GM21367 (cell line): ENCODE results near the gene PDK2.
"Not testable (repeated sequence)": the region's sequence is repeated elsewhere in the genome, so short reads cannot be mapped to it uniquely, and the experiment has no call there.

ENCODE experiments used
- ATAC-seq: cut with Tn5 transposase; IDR thresholded peaks from one replicate; pipeline ENCODE4 v1.9.1; 2021; ENCODE audit not compliant: unreplicated experiment

PDK2 gene

GRCh38 chr17:50058296-50058953, 36.7 kb upstream of the PDK2 start:
- no peak for ATAC-seq

GRCh38 chr17:50059256-50059655, 35.9 kb upstream of the PDK2 start:
- ATAC-seq = no peak

GRCh38 chr17:50059759-50060273, 35.3 kb upstream of the PDK2 start:
- ATAC-seq = no peak

DNA sequence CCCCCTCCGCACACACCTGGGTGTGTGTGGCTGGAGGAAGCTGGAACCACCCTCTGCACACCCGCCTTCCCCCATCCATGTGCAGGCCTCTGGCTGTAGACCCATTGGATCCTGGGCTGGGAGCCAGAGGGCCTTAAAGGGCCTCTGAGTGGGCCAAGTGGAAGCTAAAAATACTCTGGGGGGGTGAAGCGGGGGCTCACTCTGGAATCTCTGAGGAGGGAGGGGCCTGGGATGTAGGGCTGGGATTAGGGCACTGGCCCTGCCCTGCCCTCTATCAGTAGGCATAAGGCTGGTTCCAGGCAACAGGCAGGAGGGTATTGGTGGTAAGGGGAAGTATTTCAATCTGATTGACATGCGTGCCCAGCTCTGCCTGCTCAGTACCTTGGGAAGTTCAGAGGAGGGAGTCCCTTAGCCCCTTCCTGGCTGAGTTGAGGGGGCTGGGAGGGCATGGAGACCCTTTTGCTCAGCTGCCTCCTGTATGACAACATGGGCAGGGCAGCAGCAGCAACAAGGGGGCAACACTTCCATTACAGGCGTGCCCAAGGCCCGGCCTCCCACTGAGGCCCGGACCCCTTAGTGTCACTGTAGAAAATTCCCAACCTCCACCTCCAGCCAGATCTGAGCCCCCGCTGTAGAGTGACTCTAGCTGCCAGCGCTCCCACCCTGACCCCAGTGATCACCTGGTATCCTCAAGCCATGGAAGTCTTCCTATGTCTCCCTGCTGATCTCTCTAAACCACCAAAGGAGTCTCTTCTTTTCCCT, 34.0 kb upstream of the PDK2 start:
- no peak for ATAC-seq

- ATAC-seq = not testable (repeated sequence)
Observed at GRCh38 chr17:50061713-50062045, 33.5 kb upstream of the PDK2 start.

- ATAC-seq = no peak
Observed at GRCh38 chr17:50062293-50063243, 32.6 kb upstream of the PDK2 start.

DNA sequence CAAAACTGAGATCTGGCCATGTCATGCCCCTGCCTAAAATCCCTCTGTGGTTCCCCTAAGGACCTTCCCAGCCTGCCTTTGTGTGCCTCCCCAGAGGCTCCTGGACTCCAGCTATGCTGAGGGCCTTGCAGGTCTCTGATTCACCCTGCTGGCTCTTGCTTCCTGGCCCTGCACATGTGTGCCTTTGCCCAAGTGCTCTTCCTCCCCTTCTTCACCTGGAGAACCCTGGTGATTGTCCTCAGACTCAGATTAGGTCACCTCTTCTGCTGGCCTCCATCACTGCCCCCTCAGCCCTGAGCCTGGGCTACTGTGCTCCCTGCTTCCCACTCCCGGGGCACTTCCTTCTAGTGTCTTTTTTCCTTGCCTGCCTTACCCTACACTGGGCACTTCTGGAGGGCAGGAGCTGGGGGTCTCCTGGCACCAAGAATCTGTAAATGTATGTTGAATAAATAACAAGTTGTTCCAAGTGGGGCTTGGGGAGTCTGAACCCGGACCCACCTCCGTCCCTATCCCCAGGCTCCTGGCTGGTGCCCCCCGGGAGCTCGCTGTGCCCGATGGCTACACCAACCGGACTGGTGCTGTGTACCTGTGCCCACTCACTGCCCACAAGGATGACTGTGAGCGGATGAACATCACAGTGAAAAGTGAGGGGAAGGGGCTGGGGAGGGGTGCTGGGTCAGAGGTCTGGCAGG, 31.4 kb upstream of the PDK2 start:
- ATAC-seq = no peak

DNA sequence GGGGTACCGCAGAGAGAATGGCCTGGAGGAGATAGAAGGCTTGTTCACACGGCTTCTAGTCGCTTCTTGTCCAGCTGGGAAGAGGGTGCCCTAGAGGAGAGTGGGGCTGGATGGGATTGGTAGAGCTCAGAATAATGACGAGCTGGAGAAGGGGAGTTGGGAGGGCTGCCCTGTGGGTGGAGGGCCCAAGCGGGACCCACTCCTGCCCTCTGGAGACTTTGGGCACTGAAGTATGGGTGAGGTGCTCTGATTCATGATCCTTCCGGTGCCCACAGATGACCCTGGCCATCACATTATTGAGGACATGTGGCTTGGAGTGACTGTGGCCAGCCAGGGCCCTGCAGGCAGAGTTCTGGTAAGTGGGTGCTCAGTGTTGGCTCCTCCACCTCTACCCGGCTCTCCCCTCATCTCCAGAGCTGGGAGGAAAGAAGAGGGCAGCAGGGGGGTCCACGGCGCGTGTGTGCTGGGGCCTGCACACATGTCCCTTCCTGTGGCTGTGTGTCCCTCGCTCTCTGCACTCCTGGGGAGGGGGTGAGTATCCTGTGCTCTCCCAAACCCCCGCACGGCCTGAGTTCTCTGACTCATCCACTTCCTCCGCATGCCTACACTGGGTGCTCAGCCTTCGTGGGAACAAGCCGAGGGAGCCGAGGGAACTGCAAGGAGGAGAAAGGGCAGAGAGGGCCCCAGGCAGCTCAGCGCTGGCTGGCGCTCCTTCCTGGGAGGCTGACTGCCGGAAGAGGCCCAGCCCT, 30.7 kb upstream of the PDK2 start:
- no peak for ATAC-seq

DNA sequence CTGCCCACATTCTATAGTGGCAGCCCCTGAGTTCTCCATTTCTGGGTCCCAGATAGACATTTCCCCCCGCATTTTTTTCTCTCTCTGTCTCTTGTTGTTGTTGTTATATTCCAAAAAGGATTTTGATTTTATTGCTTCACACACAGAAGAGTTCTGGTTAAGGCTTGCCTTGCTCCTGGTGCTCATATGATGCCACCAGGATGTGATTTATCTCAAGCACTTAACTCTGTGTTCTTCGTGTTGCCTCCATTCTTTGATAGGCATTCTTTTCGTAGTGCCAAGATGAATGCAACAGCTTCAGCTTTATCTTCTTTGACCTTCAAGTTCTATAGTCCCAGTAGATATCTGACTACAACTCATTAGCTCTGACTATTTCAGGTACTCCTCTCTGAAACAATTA, 30.1 kb upstream of the PDK2 start:
- ATAC-seq = no peak

DNA sequence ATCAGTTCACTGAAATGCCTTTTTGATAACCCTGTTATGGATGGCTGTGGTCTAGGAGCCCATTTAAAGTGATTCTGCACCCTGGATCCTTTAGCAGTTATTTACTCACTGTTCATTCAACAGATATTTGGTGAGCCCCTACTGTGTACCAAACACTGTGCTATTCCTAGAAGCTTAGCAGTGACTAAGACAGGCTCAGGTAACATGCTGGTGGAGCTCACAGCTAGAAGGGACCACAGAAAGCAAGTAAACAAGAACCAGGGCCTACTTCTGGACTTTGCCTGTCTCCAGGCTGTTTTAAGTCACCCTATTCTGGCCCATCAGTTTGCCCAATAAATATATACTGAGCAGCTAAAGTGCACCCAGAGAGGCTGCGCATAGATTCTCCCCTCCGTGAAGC, 28.2 kb upstream of the PDK2 start:
- ATAC-seq = no peak

- no peak for ATAC-seq
Observed at GRCh38 chr17:50067996-50068395, 27.2 kb upstream of the PDK2 start.

- no peak for ATAC-seq
Observed at GRCh38 chr17:50070908-50071680, 24.1 kb upstream of the PDK2 start.

- ATAC-seq = no peak
Observed at GRCh38 chr17:50071692-50072091, 23.5 kb upstream of the PDK2 start.

GRCh38 chr17:50072130-50072529, 23.0 kb upstream of the PDK2 start:
- no peak for ATAC-seq

- ATAC-seq = no peak
Observed at GRCh38 chr17:50072925-50073324, 22.2 kb upstream of the PDK2 start.

- no peak for ATAC-seq
Observed at GRCh38 chr17:50074227-50074626, 20.9 kb upstream of the PDK2 start.

DNA sequence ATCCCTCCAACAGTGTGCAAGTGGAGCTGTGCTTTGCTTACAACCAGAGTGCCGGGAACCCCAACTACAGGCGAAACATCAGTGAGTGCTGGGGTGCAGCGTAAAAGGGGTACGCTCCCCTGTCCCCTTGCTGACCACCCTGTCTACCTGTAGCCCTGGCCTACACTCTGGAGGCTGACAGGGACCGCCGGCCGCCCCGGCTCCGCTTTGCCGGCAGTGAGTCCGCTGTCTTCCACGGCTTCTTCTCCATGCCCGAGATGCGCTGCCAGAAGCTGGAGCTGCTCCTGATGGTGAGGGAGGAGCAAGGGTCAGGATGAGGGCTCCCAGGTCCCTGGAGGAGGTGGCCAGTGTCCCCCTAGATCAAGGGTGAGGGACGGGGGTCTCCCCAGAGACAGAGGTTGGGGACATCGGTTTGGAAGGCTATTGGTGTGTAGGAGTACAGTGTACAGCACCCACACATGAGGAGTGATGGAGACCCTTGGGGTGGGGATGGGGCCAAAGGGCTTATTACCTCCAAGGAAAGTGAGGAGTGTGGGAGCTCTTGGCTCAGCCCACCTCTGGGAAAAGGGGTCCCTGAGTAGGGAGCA, 19.6 kb upstream of the PDK2 start:
- ATAC-seq = no peak

DNA sequence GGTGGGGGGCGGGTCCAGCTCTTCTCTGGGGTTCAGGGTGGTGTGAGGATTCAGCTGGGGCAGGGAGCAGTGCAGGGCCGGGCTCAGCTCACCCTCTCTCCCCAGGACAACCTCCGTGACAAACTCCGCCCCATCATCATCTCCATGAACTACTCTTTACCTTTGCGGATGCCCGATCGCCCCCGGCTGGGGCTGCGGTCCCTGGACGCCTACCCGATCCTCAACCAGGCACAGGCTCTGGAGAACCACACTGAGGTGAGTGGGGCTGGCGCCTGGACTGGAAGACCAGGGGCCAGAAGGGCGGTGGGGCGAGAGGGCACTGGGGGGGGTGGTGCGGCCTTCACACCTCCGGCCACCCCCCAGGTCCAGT, 18.9 kb upstream of the PDK2 start:
- no peak for ATAC-seq

DNA sequence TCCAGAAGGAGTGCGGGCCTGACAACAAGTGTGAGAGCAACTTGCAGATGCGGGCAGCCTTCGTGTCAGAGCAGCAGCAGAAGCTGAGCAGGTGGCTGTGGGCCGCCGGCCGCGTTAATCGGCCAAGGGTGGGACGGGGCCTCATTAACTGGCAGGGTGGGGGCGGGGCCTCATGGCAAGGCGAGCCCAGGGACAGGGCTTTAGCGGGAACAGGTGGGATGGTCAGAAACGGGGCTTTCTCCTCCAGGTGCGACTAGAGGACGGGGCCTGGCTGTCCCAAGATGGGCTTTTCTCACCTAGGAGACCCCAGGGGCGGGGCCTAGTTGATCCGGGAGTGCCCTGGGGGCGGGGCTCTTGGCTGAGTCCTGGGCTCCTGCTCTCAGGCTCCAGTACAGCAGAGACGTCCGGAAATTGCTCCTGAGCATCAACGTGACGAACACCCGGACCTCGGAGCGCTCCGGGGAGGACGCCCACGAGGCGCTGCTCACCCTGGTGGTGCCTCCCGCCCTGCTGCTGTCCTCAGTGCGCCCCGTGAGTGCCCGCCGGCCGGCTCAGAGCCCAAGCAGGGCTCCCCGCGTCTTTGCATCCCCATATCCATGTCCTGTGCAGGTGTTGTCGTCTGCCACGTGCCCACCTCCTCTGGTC, 18.4 kb upstream of the PDK2 start:
- ATAC-seq = no peak
